Prostate gland (tissue), 2 donors: ENCODE data around the gene LRP8. TPM values are rescaled to one million over a fixed set of nuclear protein-coding genes. Genes with fewer than 3 reads are reported as not detected.
"Not testable (repeated sequence)": the region's sequence is repeated elsewhere in the genome, so short reads cannot be mapped to it uniquely, and the experiment has no call there.

Experiments
- DNase-seq: peaks from one replicate; pipeline ENCODE4 v3.0.0-alpha.2; 2019; ENCODE audit warnings: low spot score
- H3K27ac ChIP-seq, 2 donors: fragments of 200-600 bp; sonication (generic); 2 replicates each; pipeline ENCODE4 v1.5.1; 2017 to 2019
- H3K27me3 ChIP-seq: fragments of 200-600 bp; sonication (generic); replicated peaks from 2 replicates; pipeline ENCODE4 v1.5.1; 2019; ENCODE audit not compliant: insufficient read depth
- H3K36me3 ChIP-seq, 2 donors: fragments of 200-600 bp; sonication (generic); 1 replicate in 1 of 2; 2 replicates in 1 of 2; pipeline versions ENCODE4 v1.5.1 to v1.8.1; 2017 to 2019
- H3K4me1 ChIP-seq: fragments of 200-600 bp; sonication (generic); replicated peaks from 2 replicates; pipeline ENCODE4 v1.5.1; 2019
- H3K4me3 ChIP-seq, 2 donors: fragments of 200-600 bp; sonication (generic); 2 replicates each; pipeline ENCODE4 v1.5.1; 2017 to 2019
- H3K9me3 ChIP-seq: fragments of 200-600 bp; sonication (generic); 2 replicates; pipeline ENCODE4 v1.5.1; 2017
- CTCF ChIP-seq, 4 experiments: fragments of 200-600 bp in 2 of 4; fragments of 450-650 bp in 2 of 4; sonication (generic) in 2 of 4; IDR thresholded peaks; 1 replicate in 3 of 4; 2 replicates in 1 of 4; pipeline ENCODE4 v1.5.1; 2016 to 2019; ENCODE audit warnings: antibody characterized with exemption in 4 of 4, mild to moderate bottlenecking in 2 of 4, moderate library complexity in 2 of 4
- POLR2A ChIP-seq: fragments of 450-650 bp; IDR thresholded peaks from one replicate; pipeline ENCODE4 v1.6.1; 2016; ENCODE audit warnings: antibody characterized with exemption, mild to moderate bottlenecking
- POLR2AphosphoS5 ChIP-seq: sonication (generic); formaldehyde crosslinking; IDR thresholded peaks from one replicate; pipeline ENCODE4 v1.6.1; 2017; ENCODE audit warnings: antibody characterized with exemption
- WGBS: methylation state at CpG from one replicate; pipeline ENCODE4 v1.1.5; 2018; 5-methylcytosine and 5-hydroxymethylcytosine counted together
- intact Hi-C: fragments of 100-400 bp; cut with DNase I; formaldehyde crosslinking; loops from one replicate; pipeline ENCODE4 v1.14.2; 2022
- total RNA-seq, 2 donors: library from RNA; depleted of rRNA; stranded (reverse); fragments of >200 nt; gene quantifications; one replicate each; pipeline ENCODE4 v1.1.0, GENCODE V29; 2016

Gene LRP8
- total RNA-seq, 2 donors from 2014 or later = 6.7 to 130 TPM

GRCh38 chr1:53285969-53286760 is 41.7 kb downstream of the LRP8 start:
- DNase-seq = no peak
- WGBS = 82% methylated on average over 8 of the region's 8 CpGs
- no peaks in the 10 kb centered on the region for H3K36me3 ChIP-seq

GRCh38 chr1:53285546-53285945 is 42.3 kb downstream of the LRP8 start:
- intact Hi-C loops = no loop called here
- TF ChIP-seq CTCF (IDR thresholded peaks at IDR 0.05) = no peak
- no peak for TF ChIP-seq POLR2AphosphoS5
- no peak for TF ChIP-seq POLR2A
- 80% methylated on average over 5 of the region's 5 CpGs for WGBS

More at GRCh38 chr1:53285969-53286760, 41.7 kb downstream of the LRP8 start:
- H3K4me3 ChIP-seq = no peak overlapping the region
- intact Hi-C loops = no loop called here
- no peak overlapping the region for H3K27ac ChIP-seq
- H3K9me3 ChIP-seq = no peaks in the 10 kb centered on the region
- H3K27me3 ChIP-seq = no peaks in the 10 kb centered on the region
- no peaks in the 10 kb centered on the region for H3K4me1 ChIP-seq
- TF ChIP-seq POLR2A (no peak), CTCF (IDR thresholded peaks at IDR 0.05) (no peak), POLR2AphosphoS5 (no peak)

GRCh38 chr1:53284224-53285020 is 43.4 kb downstream of the LRP8 start:
- 97% methylated on average over 8 of the region's 8 CpGs for WGBS
- H3K4me1 ChIP-seq = no peaks in the 10 kb centered on the region
- no peak overlapping the region for H3K4me3 ChIP-seq
- intact Hi-C loops = no loop called here
- H3K27ac ChIP-seq = no peak overlapping the region
- DNase-seq = no peak
- no peaks in the 10 kb centered on the region for H3K27me3 ChIP-seq
- H3K9me3 ChIP-seq = no peaks in the 10 kb centered on the region
- no peaks in the 10 kb centered on the region for H3K36me3 ChIP-seq
- no peak for TF ChIP-seq POLR2AphosphoS5
- no peak for TF ChIP-seq POLR2A
- no peak for TF ChIP-seq CTCF (IDR thresholded peaks at IDR 0.05)

More at GRCh38 chr1:53285546-53285945, 42.3 kb downstream of the LRP8 start:
- Histone ChIP-seq H3K9me3 (no peaks in the 10 kb centered on the region), H3K4me1 (no peaks in the 10 kb centered on the region), H3K27me3 (no peaks in the 10 kb centered on the region), H3K27ac (no peak overlapping the region), H3K4me3 (no peak overlapping the region), H3K36me3 (no peaks in the 10 kb centered on the region)
- no peak for DNase-seq

- H3K36me3 ChIP-seq, H3K27ac ChIP-seq, H3K27me3 ChIP-seq, H3K4me3 ChIP-seq, intact Hi-C loops, H3K9me3 ChIP-seq, H3K4me1 ChIP-seq, DNase-seq: not testable (repeated sequence)
- WGBS = 95% methylated on average over 12 of the region's 12 CpGs
Observed at GRCh38 chr1:53283156-53283555, 44.7 kb downstream of the LRP8 start.

GRCh38 chr1:53281133-53281532 is 46.7 kb downstream of the LRP8 start:
- no peaks in the 10 kb centered on the region for H3K27me3 ChIP-seq
- H3K36me3 ChIP-seq = no peaks in the 10 kb centered on the region
- no peaks in the 10 kb centered on the region for H3K4me1 ChIP-seq
- no peak for DNase-seq
- TF ChIP-seq POLR2AphosphoS5 (no peak), POLR2A (no peak)
- H3K27ac ChIP-seq = no peak overlapping the region
- 84% methylated on average over 9 of the region's 9 CpGs for WGBS
- no peak overlapping the region for H3K4me3 ChIP-seq
- intact Hi-C loops = no loop called here
- no peaks in the 10 kb centered on the region for H3K9me3 ChIP-seq
